ENCODE results near the gene PRKCE. TPM values are rescaled to one million over a fixed set of nuclear protein-coding genes. Genes with fewer than 3 reads are reported as not detected.
A peak's percentile ranks its signal among the peaks of the same experiment; 100 is the strongest.

The PRKCE gene
- polyA plus RNA-seq, 1 of the 3 experiments (the other 2 are of a cell fraction): 16.3 TPM

- TF ChIP-seq RAD21 (IDR thresholded peaks at IDR 0.05; ENCODE audit: low read length): no peak
- no peak for TF ChIP-seq RFX5 (IDR thresholded peaks at IDR 0.05; ENCODE audit: low read length)
- TF ChIP-seq GABPA (IDR thresholded peaks at IDR 0.05; ENCODE audit: low read depth): no peak
- no peak for TF ChIP-seq TCF12 (IDR thresholded peaks at IDR 0.05)
- TF ChIP-seq CTCF (IDR thresholded peaks at IDR 0.05): no peak
- no peak for TF ChIP-seq EP300 (IDR thresholded peaks at IDR 0.05; ENCODE audit: borderline replicate concordance in 1 of 2, low read depth in 1 of 2, low read length in 1 of 2)
- TF ChIP-seq JUND (IDR thresholded peaks at IDR 0.05): no peak
- Histone ChIP-seq H2AFZ (ENCODE audit: low read depth) (no peak overlapping the region), H3K9ac (no peak overlapping the region), H3K27me3 (ENCODE audit: insufficient read depth) (no peaks in the 10 kb centered on the region), H4K20me1 (ENCODE audit: insufficient read depth) (no peaks in the 10 kb centered on the region), H3K36me3 (replicated peaks in 1 of 2; ENCODE audit: control insufficient read depth in 1 of 2, insufficient read depth in 2 of 2, low read length in 1 of 2) (peaks cover 3 to 20% of the 10 kb centered on the region in 2 experiments), H3K4me1 (ENCODE audit: control insufficient read depth in 1 of 2, insufficient read depth in 2 of 2, low read depth in 1 of 2, low read length in 1 of 2) (peaks cover 0 to under 1% of the 10 kb centered on the region in 2 experiments; a peak in 2 of 4 replicates), H3K4me2 (no peak overlapping the region), H3K9me2 (no peaks in the 10 kb centered on the region), H3K4me3 (ENCODE audit: low read depth in 2 of 2, low read length in 1 of 2) (no peak overlapping the region), H3K9me3 (no peaks in the 10 kb centered on the region), H3K27ac (ENCODE audit: low read depth in 2 of 2, low read length in 1 of 2) (no peak overlapping the region), H3F3A (replicated peaks; ENCODE audit: insufficient read depth) (no peaks in the 10 kb centered on the region), H3K79me2 (ENCODE audit: insufficient read depth) (no peaks in the 10 kb centered on the region)
- CTCF ChIA-PET: interaction anchor here (1.2 to 2.9 kb wide), 4 partner anchors 10 to 650 kb away, joined by 3 to 11 read pairs (median 6); no protein-coding TSS in a partner anchor
- POLR2A ChIA-PET: no interaction called here
- no peak for DNase-seq
- 89% methylated on average over 5 of the region's 5 CpGs for WGBS (ENCODE audit: low lambda C conversion rate)
Observed at GRCh38 chr2:46000660-46001059, 349.2 kb downstream of the PRKCE start.

GRCh38 chr2:46001290-46001689, 349.8 kb downstream of the PRKCE start:
- Histone ChIP-seq H3K27ac (ENCODE audit: low read depth in 2 of 2, low read length in 1 of 2) (peak overlapping the region in 1 of 2 experiments; percentile 43; a peak in 2 of 4 replicates), H3K4me3 (ENCODE audit: low read depth in 2 of 2, low read length in 1 of 2) (no peak overlapping the region), H4K20me1 (ENCODE audit: insufficient read depth) (no peaks in the 10 kb centered on the region), H3K27me3 (ENCODE audit: insufficient read depth) (no peaks in the 10 kb centered on the region), H3K4me2 (no peak overlapping the region), H3K36me3 (replicated peaks in 1 of 2; ENCODE audit: control insufficient read depth in 1 of 2, insufficient read depth in 2 of 2, low read length in 1 of 2) (peaks cover 3 to 26% of the 10 kb centered on the region in 2 experiments), H3K79me2 (ENCODE audit: insufficient read depth) (no peaks in the 10 kb centered on the region), H3F3A (replicated peaks; ENCODE audit: insufficient read depth) (no peaks in the 10 kb centered on the region), H3K9me3 (no peaks in the 10 kb centered on the region), H3K9me2 (no peaks in the 10 kb centered on the region), H2AFZ (ENCODE audit: low read depth) (no peak overlapping the region), H3K9ac (no peak overlapping the region), H3K4me1 (ENCODE audit: control insufficient read depth in 1 of 2, insufficient read depth in 2 of 2, low read depth in 1 of 2, low read length in 1 of 2) (peaks cover 0 to 4% of the 10 kb centered on the region in 2 experiments; a peak in 2 of 4 replicates)
- no peak for DNase-seq
- ChIA-PET CTCF (interaction anchor here (1.3 to 8.4 kb wide), 4 partner anchors 8 to 650 kb away, joined by 3 to 89 read pairs (median 8); no protein-coding TSS in a partner anchor), POLR2A (no interaction called here)
- no peak for TF ChIP-seq MXI1 (IDR thresholded peaks at IDR 0.05; ENCODE audit: low read depth, low read length)
- TF ChIP-seq JUND (IDR thresholded peaks at IDR 0.05): no peak
- no peak for TF ChIP-seq EZH2phosphoT487 (IDR thresholded peaks at IDR 0.05; ENCODE audit: borderline replicate concordance, low read depth)
- no peak for TF ChIP-seq MEF2A (IDR thresholded peaks at IDR 0.05; ENCODE audit: borderline replicate concordance, low read depth)
- TF ChIP-seq FOXJ3 (CRISPR knock-in tag; IDR thresholded peaks at IDR 0.05): no peak
- no peak for TF ChIP-seq NRF1 (IDR thresholded peaks at IDR 0.05; ENCODE audit: low read depth, low read length)
- TF ChIP-seq POLR2AphosphoS5 (IDR thresholded peaks at IDR 0.05; ENCODE audit: low read depth, low read length): no peak
- no peak for TF ChIP-seq EP300 (IDR thresholded peaks at IDR 0.05; ENCODE audit: borderline replicate concordance in 1 of 2, low read depth in 1 of 2, low read length in 1 of 2)
- TF ChIP-seq MAX (IDR thresholded peaks at IDR 0.05; ENCODE audit: low read depth): no peak
- TF ChIP-seq TEAD4 (IDR thresholded peaks at IDR 0.05; ENCODE audit: borderline replicate concordance, insufficient read depth): no peak
- TF ChIP-seq SIN3A (IDR thresholded peaks at IDR 0.05; ENCODE audit: borderline replicate concordance, low read depth, low read length): no peak
- TF ChIP-seq FOSL2 (IDR thresholded peaks at IDR 0.05; ENCODE audit: borderline replicate concordance, low read depth): no peak
- WGBS (ENCODE audit: low lambda C conversion rate): 97% methylated on average over 7 of the region's 7 CpGs

All from SK-N-SH (cell line).